B cell (primary cell): Measurements from ENCODE around the gene KIF11. TPM values are rescaled to one million over a fixed set of nuclear protein-coding genes. Genes with fewer than 3 reads are reported as not detected.

Experiments used
- ATAC-seq: fragments of 200-7000 bp; cut with Tn5 transposase; one replicate; pipeline ENCODE4 v1.10.0; 2021; ENCODE audit warnings: low read depth, mild to moderate bottlenecking, moderate number of reproducible peaks, moderate library complexity
- CTCF ChIA-PET: fragments of 350-600 bp; sonication (Branson Sonifier 250); formaldehyde crosslinking; loops from one replicate; lab custom pipeline; 2021; ENCODE audit warnings: antibody characterized with exemption, inconsistent platforms; lab: Charles Lee
- POLR2A ChIA-PET: fragments of 350-600 bp; sonication (Branson Sonifier 250); formaldehyde crosslinking; loops from one replicate; lab custom pipeline; 2021; ENCODE audit warnings: antibody characterized with exemption; lab: Charles Lee
- DNase-seq: peaks from one replicate; pipeline ENCODE4 v3.0.0; 2013
- H2AFZ ChIP-seq: 2 replicates; pipeline ENCODE4 v1.6.1; 2012; ENCODE audit warnings: mild to moderate bottlenecking, low read depth, low read length; ENCODE audit not compliant: insufficient read depth, poor library complexity, severe bottlenecking
- H3K27ac ChIP-seq, 2 donors: 1 replicate in 1 of 2; 2 replicates in 1 of 2; pipeline ENCODE4 v1.5.1; 2012 to 2013; ENCODE audit warnings: low read length in 2 of 2, mild to moderate bottlenecking in 2 of 2, moderate library complexity in 1 of 2
- H3K27me3 ChIP-seq, 4 experiments: fragments of 200-600 bp in 1 of 4; sonication (generic) in 1 of 4; replicated peaks in 1 of 4; 1 replicate in 2 of 4; 2 replicates in 2 of 4; pipeline versions ENCODE4 v1.6.1 to v1.7.0; 2013 to 2016; ENCODE audit warnings: low read length in 3 of 4, mild to moderate bottlenecking in 2 of 4, mixed read lengths in 1 of 4, moderate library complexity in 1 of 4; ENCODE audit not compliant: insufficient read depth in 4 of 4, control insufficient read depth in 3 of 4; ENCODE audit errors: control extremely low read depth in 1 of 4
- H3K36me3 ChIP-seq, 2 experiments: replicated peaks in 1 of 2; 1 replicate in 1 of 2; 2 replicates in 1 of 2; pipeline versions ENCODE4 v1.6.1 to v1.7.1; 2013; ENCODE audit warnings: low read length in 1 of 2; ENCODE audit not compliant: insufficient read depth in 2 of 2, control insufficient read depth in 1 of 2; ENCODE audit errors: control extremely low read depth in 1 of 2, extremely low read depth in 1 of 2
- H3K4me1 ChIP-seq, 2 donors: fragments of 200-600 bp in 1 of 2; sonication (generic) in 1 of 2; 1 replicate in 1 of 2; 2 replicates in 1 of 2; pipeline versions ENCODE4 v1.5.1 to v1.6.1; 2013 to 2017; ENCODE audit warnings: low read length in 2 of 2; ENCODE audit not compliant: control insufficient read depth in 2 of 2, insufficient read depth in 2 of 2
- H3K4me2 ChIP-seq: replicated peaks from 2 replicates; pipeline ENCODE3; 2012; ENCODE audit warnings: mild to moderate bottlenecking, low read depth, low read length; ENCODE audit not compliant: poor library complexity, severe bottlenecking
- H3K4me3 ChIP-seq, 5 experiments: fragments of 200-600 bp in 1 of 5; sonication (generic) in 1 of 5; 1 replicate in 3 of 5; 2 replicates in 2 of 5; pipeline versions ENCODE4 v1.5.1 to v1.7.0; 2011 to 2016; ENCODE audit warnings: low read length in 4 of 5, mild to moderate bottlenecking in 4 of 5, low read depth in 2 of 5, control low read depth in 1 of 5, moderate library complexity in 1 of 5; ENCODE audit not compliant: insufficient read depth in 1 of 5; ENCODE audit errors: control extremely low read depth in 1 of 5, extremely low read depth in 1 of 5
- H3K79me2 ChIP-seq: fragments of 200-600 bp; sonication (generic); one replicate; pipeline ENCODE4 v1.6.0; 2016; ENCODE audit warnings: low read length; ENCODE audit not compliant: control insufficient read depth, insufficient read depth
- H3K9ac ChIP-seq: fragments of 200-600 bp; sonication (generic); 2 replicates; pipeline ENCODE4 v1.6.1; 2017; ENCODE audit warnings: mild to moderate bottlenecking, low read length, moderate library complexity
- H3K9me3 ChIP-seq, 3 donors: one replicate each; pipeline versions ENCODE4 v1.6.1 to v1.7.1; 2013; ENCODE audit warnings: low read length in 2 of 3; ENCODE audit not compliant: control insufficient read depth in 2 of 3, insufficient read depth in 1 of 3; ENCODE audit errors: control extremely low read depth in 1 of 3
- H4K20me1 ChIP-seq: 2 replicates; pipeline ENCODE4 v1.6.0; 2012; ENCODE audit warnings: mild to moderate bottlenecking, low read length; ENCODE audit not compliant: insufficient read depth, control insufficient read depth, poor library complexity, severe bottlenecking
- H3K27ac Mint-ChIP-seq: one replicate; pipeline ENCODE4 v1.8.0; 2021; ENCODE audit warnings: mixed read lengths
- H3K27me3 Mint-ChIP-seq: one replicate; pipeline ENCODE4 v1.8.0; 2021; ENCODE audit warnings: mixed read lengths
- H3K4me1 Mint-ChIP-seq: one replicate; pipeline ENCODE4 v1.8.0; 2021; ENCODE audit warnings: mixed read lengths
- H3K4me3 Mint-ChIP-seq: one replicate; pipeline ENCODE4 v1.8.0; 2021; ENCODE audit warnings: mixed read lengths
- H3K9me3 Mint-ChIP-seq: one replicate; pipeline ENCODE4 v1.8.0; 2022; ENCODE audit warnings: mixed read lengths; ENCODE audit not compliant: insufficient read depth
- CTCF ChIP-seq: fragments of 200-600 bp; IDR thresholded peaks from one replicate; pipeline ENCODE4 v1.8.0; 2022; ENCODE audit warnings: antibody characterized with exemption, mild to moderate bottlenecking
- EZH2 ChIP-seq: IDR thresholded peaks from 2 replicates; pipeline ENCODE4 v1.6.1; 2012; ENCODE audit warnings: borderline replicate concordance, low read depth, mild to moderate bottlenecking, moderate library complexity, low read length; ENCODE audit not compliant: insufficient read depth, poor library complexity, severe bottlenecking
- WGBS: methylation state at CpG from one replicate; pipeline ENCODE4 v1.1.5; 2013; ENCODE audit warnings: missing lambda C conversion rate; ENCODE audit not compliant: insufficient coverage; 5-methylcytosine and 5-hydroxymethylcytosine counted together
- intact Hi-C: fragments of 100-400 bp; cut with micrococcal nuclease; formaldehyde crosslinking; loops from one replicate; pipeline ENCODE4 v1.10.0; 2022
- polyA plus RNA-seq: library from polyadenylated mRNA; depleted of rRNA; stranded (reverse); fragments of >200 nt; gene quantifications from 2 replicates; pipeline ENCODE4 v1.2.3, GENCODE V29; 2012
- total RNA-seq, 2 donors: library from RNA; stranded (reverse); fragments of 120-200 nt in 1 of 2; gene quantifications; 1 replicate in 1 of 2; 2 replicates in 1 of 2; pipeline versions ENCODE4 v1.2.3 to v1.2.4, GENCODE V29; 2013 to 2022

Gene KIF11
- total and polyA plus RNA-seq, 2 donors (not counting 1 experiment from before 2014, with no cell fraction given) = 0.64 to 1.8 TPM

DNA sequence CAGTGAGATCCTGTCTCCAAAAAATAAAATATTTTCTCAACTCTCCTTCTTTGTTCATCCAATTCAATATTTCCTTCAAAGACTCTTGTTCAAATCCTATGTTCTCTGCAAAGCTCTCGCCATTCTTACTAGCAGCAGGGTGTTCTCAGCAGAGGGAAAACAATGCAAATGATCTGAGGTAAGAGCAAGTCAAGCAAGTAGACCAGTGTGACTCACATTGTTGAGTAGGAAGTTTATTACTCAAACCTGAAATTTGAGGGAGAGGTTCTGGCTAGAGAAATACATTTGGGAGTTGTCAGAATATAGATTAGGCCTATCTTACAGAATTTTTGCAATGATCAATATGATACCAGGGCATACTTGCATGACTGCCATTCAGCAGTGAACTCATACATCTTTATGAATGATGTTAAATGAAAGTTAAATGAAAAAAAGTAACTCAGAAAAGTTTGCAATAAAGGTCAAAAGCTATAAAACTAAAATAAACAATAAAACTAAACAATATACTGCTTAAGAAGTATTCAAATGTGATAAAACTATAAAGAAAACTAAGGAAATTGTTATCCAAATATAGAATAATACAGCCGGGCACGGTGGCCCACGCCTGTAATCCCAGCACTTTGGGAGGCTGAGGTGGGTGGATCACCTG is 24.9 kb upstream of the KIF11 start:
- Histone ChIP-seq H2AFZ (no peak overlapping the region), H3K36me3 (peaks cover 3% of the 10 kb centered on the region in 2 experiments), H3K4me1 (peaks cover 16 to 23% of the 10 kb centered on the region in 2 donors), H3K79me2 (peaks cover 31% of the 10 kb centered on the region), H3K27me3 (no peaks in the 10 kb centered on the region), H3K27ac (no peak overlapping the region), H3K4me3 (no peak overlapping the region), H3K9ac (peak overlapping the region; percentile 3), H3K4me2 (no peak overlapping the region), H4K20me1 (no peaks in the 10 kb centered on the region), H3K9me3 (no peaks in the 10 kb centered on the region)
- no CpG with 5 or more reads among the region's 4 CpGs for WGBS
- peak overlapping the region; percentile 3 for H3K27ac Mint-ChIP-seq
- no peak for TF ChIP-seq EZH2
- TF ChIP-seq CTCF = no peak
- intact Hi-C loops = no loop called here
- peak overlapping the region; percentile 35 for H3K4me3 Mint-ChIP-seq
- ChIA-PET CTCF (interaction anchor here (1.2 to 2.1 kb wide), 4 partner anchors 17 to 51 kb away, joined by 3 to 10 read pairs (median 5); no protein-coding TSS in a partner anchor), POLR2A (no interaction called here)
- DNase-seq = no peak
- no peaks in the 10 kb centered on the region for H3K27me3 Mint-ChIP-seq
- ATAC-seq = peak; percentile 73
- H3K9me3 Mint-ChIP-seq = no peaks in the 10 kb centered on the region
- H3K4me1 Mint-ChIP-seq = peaks cover 37% of the 10 kb centered on the region

DNA sequence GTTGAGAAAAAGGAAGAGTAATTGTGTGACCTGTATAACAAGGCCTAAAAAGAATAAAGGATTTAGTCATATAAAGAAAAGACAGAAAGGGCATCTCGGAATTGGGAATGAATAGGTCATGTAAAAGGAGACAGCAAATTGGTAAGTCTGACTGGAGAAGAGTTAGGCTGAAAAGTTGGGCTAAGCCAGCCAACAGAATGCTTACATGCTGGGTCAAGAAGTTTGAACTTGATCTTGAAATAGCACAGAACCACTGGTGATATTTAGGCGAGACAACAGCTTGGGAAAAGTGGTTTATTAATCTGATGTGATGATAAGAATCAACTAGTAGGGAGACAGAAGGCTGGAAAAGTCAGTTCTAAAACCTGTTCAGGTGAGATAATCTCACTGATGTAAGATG is 23.9 kb upstream of the KIF11 start:
- intact Hi-C loops = no loop called here
- peaks cover 40% of the 10 kb centered on the region for H3K4me1 Mint-ChIP-seq
- peaks cover 39% of the 10 kb centered on the region for H3K79me2 ChIP-seq

More for the DNA sequence above, 23.9 kb upstream of the KIF11 start:
- ChIA-PET POLR2A (no interaction called here), CTCF (interaction anchor here (0.9 to 2.1 kb wide), 2 partner anchors 22 to 52 kb away, joined by 3 to 10 read pairs; no protein-coding TSS in a partner anchor)
- no peak overlapping the region for H2AFZ ChIP-seq
- TF ChIP-seq EZH2 = no peak
- no peak for TF ChIP-seq CTCF
- 100% methylated on average over 2 of the region's 2 CpGs for WGBS
- no peak overlapping the region for H3K4me2 ChIP-seq
- no peak overlapping the region for H3K4me3 ChIP-seq
- Mint-ChIP-seq H3K27ac (peak overlapping the region; percentile 28), H3K4me3 (no peak overlapping the region), H3K27me3 (no peaks in the 10 kb centered on the region), H3K9me3 (no peaks in the 10 kb centered on the region)
- H3K4me1 ChIP-seq = peaks cover 17 to 25% of the 10 kb centered on the region in 2 donors
- peaks cover 1 to 3% of the 10 kb centered on the region in 2 experiments for H3K36me3 ChIP-seq
- no peaks in the 10 kb centered on the region for H3K9me3 ChIP-seq
- no peak overlapping the region for H3K27ac ChIP-seq
- H3K27me3 ChIP-seq = no peaks in the 10 kb centered on the region
- no peaks in the 10 kb centered on the region for H4K20me1 ChIP-seq
- ATAC-seq (no peak), DNase-seq (no peak)
- H3K9ac ChIP-seq = no peak overlapping the region
